OCI-LY1 (cell line): Measurements from ENCODE around the gene AGAP2.

Experiments
- CTCF ChIP-seq: fragments of 200-600 bp; sonication (generic), shearing (Covaris generic); IDR thresholded peaks from 2 replicates; pipeline ENCODE4 v1.5.1; 2017; ENCODE audit warnings: mild to moderate bottlenecking, antibody characterized with exemption, low read length, moderate library complexity, mixed read lengths
- EZH2 ChIP-seq: fragments of 200-600 bp; sonication (generic), shearing (Covaris generic); IDR thresholded peaks from 2 replicates; pipeline ENCODE4 v1.8.0; 2017; ENCODE audit warnings: borderline replicate concordance, mixed run types, mild to moderate bottlenecking, antibody characterized with exemption, low read length, moderate library complexity, mixed read lengths

GRCh38 chr12:57722716-57723629 lies 15.6 kb downstream of the AGAP2 start:
- TF ChIP-seq CTCF = no peak
- TF ChIP-seq EZH2 = no peak
